SU-DHL-6 (cell line): ENCODE data around the gene CTDSPL.

Source experiments
- H2AFZ ChIP-seq: fragments of 200-600 bp; sonication (generic); 2 replicates; pipeline ENCODE4 v1.6.1; 2014; ENCODE audit warnings: low read depth, mild to moderate bottlenecking, moderate library complexity, mixed read lengths, antibody characterized with exemption, low read length; ENCODE audit not compliant: severe bottlenecking
- H3F3A ChIP-seq: fragments of 200-600 bp; shearing (Covaris generic); 2 replicates; pipeline ENCODE4 v1.6.0; 2016; ENCODE audit warnings: antibody characterized with exemption, mild to moderate bottlenecking; ENCODE audit not compliant: insufficient read depth
- H3K27ac ChIP-seq: fragments of 200-600 bp; sonication (generic); 2 replicates; pipeline ENCODE4 v1.5.1; 2016; ENCODE audit warnings: low read depth, mild to moderate bottlenecking, low read length, moderate library complexity, mixed read lengths
- H3K27me3 ChIP-seq: fragments of 200-600 bp; sonication (generic), shearing (Covaris generic); 2 replicates; pipeline ENCODE4 v1.6.0; 2014; ENCODE audit warnings: mild to moderate bottlenecking, low read length
- H3K36me3 ChIP-seq: fragments of 200-600 bp; sonication (generic); 2 replicates; pipeline ENCODE4 v1.6.1; 2014; ENCODE audit warnings: mild to moderate bottlenecking, low read length, mixed read lengths
- H3K4me2 ChIP-seq: fragments of 300-600, 200-600 bp; shearing (Covaris generic), sonication (generic); 2 replicates; pipeline ENCODE4 v1.6.0; 2014; ENCODE audit warnings: low read length, low read depth, mild to moderate bottlenecking; ENCODE audit not compliant: poor library complexity, severe bottlenecking
- H3K4me3 ChIP-seq: fragments of 200-600 bp; sonication (generic); 2 replicates; pipeline ENCODE4 v1.5.1; 2014; ENCODE audit warnings: antibody characterized with exemption, low read length, mild to moderate bottlenecking, mixed read lengths; ENCODE audit not compliant: insufficient read depth, poor library complexity, severe bottlenecking
- H3K79me2 ChIP-seq: fragments of 200-600 bp; sonication (generic); 2 replicates; pipeline ENCODE4 v1.6.1; 2014; ENCODE audit warnings: mild to moderate bottlenecking, low read length, moderate library complexity; ENCODE audit not compliant: insufficient read depth
- H3K9ac ChIP-seq: fragments of 200-600 bp; sonication (generic); 2 replicates; pipeline ENCODE4 v1.7.0; 2014; ENCODE audit warnings: mild to moderate bottlenecking, low read length
- H3K9me2 ChIP-seq: fragments of 200-600 bp; sonication (generic); replicated peaks from 2 replicates; pipeline ENCODE4 v1.6.1; 2014; ENCODE audit warnings: low read length; ENCODE audit not compliant: insufficient read depth
- H3K9me3 ChIP-seq: fragments of 200-600 bp; sonication (generic); 2 replicates; pipeline ENCODE4 v1.6.1; 2014; ENCODE audit warnings: low read length, mixed read lengths; ENCODE audit not compliant: insufficient read depth
- H4K20me1 ChIP-seq: fragments of 200-600 bp; sonication (generic); 2 replicates; pipeline ENCODE4 v1.6.1; 2014; ENCODE audit warnings: low read depth, mild to moderate bottlenecking, antibody characterized with exemption, low read length, moderate library complexity, mixed read lengths
- EZH2phosphoT487 ChIP-seq: fragments of 200-600 bp; sonication (generic), shearing (Covaris generic); conservative IDR thresholded peaks from 2 replicates; pipeline ENCODE4 v1.6.1; 2018; ENCODE audit warnings: mild to moderate bottlenecking, antibody characterized with exemption, low read length, moderate library complexity, mixed read lengths
- TF ChIP-seq, protein P1 (sequence below): fragments of 200-600 bp; sonication (generic); IDR thresholded peaks from one replicate; pipeline ENCODE4 v1.5.1; 2017; ENCODE audit warnings: antibody characterized with exemption, mild to moderate bottlenecking, low read length, moderate library complexity; ENCODE audit not compliant: insufficient read depth, poor library complexity, severe bottlenecking

CTDSPL gene

DNA sequence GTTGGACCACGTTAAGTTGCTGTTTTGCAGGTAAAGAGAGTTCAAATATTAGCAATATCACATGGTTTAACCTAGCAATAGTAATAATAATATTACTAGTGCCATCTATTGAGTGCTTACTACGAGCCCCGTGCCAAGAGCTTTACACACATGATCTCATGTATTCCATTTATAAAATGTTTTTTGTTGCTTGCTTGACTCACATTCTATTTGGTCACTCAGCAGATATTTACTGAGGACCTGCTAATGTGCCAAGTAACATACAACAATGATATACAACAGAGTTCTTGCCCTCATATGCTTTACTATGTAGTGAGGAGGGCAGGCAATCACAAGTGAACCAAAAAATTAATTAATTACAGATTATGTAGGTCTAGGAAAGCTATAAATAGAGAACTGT lies 36.7 kb downstream of the CTDSPL start:
- H3K36me3 ChIP-seq, result no peaks in the 10 kb centered on the region
- H3K79me2 ChIP-seq, result no peaks in the 10 kb centered on the region
- TF ChIP-seq, protein P1, sequence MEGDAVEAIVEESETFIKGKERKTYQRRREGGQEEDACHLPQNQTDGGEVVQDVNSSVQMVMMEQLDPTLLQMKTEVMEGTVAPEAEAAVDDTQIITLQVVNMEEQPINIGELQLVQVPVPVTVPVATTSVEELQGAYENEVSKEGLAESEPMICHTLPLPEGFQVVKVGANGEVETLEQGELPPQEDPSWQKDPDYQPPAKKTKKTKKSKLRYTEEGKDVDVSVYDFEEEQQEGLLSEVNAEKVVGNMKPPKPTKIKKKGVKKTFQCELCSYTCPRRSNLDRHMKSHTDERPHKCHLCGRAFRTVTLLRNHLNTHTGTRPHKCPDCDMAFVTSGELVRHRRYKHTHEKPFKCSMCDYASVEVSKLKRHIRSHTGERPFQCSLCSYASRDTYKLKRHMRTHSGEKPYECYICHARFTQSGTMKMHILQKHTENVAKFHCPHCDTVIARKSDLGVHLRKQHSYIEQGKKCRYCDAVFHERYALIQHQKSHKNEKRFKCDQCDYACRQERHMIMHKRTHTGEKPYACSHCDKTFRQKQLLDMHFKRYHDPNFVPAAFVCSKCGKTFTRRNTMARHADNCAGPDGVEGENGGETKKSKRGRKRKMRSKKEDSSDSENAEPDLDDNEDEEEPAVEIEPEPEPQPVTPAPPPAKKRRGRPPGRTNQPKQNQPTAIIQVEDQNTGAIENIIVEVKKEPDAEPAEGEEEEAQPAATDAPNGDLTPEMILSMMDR, result no peak
- no peak for TF ChIP-seq EZH2phosphoT487
- H3K4me2 ChIP-seq, result no peak overlapping the region
- H3K9me2 ChIP-seq, result no peaks in the 10 kb centered on the region
- no peaks in the 10 kb centered on the region for H3K9me3 ChIP-seq
- H3K4me3 ChIP-seq, result no peak overlapping the region
- no peak overlapping the region for H2AFZ ChIP-seq
- no peaks in the 10 kb centered on the region for H3F3A ChIP-seq
- no peak overlapping the region for H3K9ac ChIP-seq
- H4K20me1 ChIP-seq, result no peaks in the 10 kb centered on the region
- H3K27me3 ChIP-seq, result no peaks in the 10 kb centered on the region
- no peak overlapping the region for H3K27ac ChIP-seq

DNA sequence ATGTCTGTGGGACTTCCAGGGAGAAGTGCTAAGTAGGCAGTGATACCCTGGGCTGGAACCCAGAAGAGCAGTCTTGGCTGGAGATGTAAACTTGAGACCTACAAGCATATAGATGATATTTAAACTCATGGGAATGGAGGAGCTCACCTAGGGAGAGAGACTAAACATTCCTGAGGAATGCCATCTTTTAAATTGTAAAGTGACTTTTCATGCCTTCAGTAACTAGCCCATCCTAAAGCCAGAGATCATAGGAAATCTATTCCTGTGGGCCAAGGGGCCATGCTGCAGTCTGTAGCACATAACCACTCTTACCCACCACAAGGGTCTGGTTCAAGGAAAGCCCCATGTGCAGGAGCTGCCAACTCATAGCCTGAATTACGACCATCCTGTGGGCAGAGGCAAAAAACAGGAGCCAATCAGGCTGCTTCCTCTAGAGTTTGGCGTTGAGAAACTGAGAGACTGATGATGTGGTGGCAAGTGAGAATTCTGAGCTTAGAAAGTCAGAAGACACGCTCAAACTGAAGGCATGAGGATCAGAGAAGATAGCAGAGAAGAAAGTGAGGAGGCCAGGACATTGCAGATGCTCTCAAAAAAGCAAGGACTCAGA lies 37.5 kb downstream of the CTDSPL start:
- Histone ChIP-seq H3K9me3 (no peaks in the 10 kb centered on the region), H4K20me1 (no peaks in the 10 kb centered on the region), H3K79me2 (no peaks in the 10 kb centered on the region), H3F3A (no peaks in the 10 kb centered on the region), H2AFZ (no peak overlapping the region), H3K4me3 (no peak overlapping the region), H3K4me2 (no peak overlapping the region), H3K9ac (no peak overlapping the region), H3K36me3 (no peaks in the 10 kb centered on the region), H3K9me2 (no peaks in the 10 kb centered on the region), H3K27me3 (no peaks in the 10 kb centered on the region), H3K27ac (no peak overlapping the region)
- TF ChIP-seq EZH2phosphoT487, result no peak
- TF ChIP-seq, protein P1, result no peak

DNA sequence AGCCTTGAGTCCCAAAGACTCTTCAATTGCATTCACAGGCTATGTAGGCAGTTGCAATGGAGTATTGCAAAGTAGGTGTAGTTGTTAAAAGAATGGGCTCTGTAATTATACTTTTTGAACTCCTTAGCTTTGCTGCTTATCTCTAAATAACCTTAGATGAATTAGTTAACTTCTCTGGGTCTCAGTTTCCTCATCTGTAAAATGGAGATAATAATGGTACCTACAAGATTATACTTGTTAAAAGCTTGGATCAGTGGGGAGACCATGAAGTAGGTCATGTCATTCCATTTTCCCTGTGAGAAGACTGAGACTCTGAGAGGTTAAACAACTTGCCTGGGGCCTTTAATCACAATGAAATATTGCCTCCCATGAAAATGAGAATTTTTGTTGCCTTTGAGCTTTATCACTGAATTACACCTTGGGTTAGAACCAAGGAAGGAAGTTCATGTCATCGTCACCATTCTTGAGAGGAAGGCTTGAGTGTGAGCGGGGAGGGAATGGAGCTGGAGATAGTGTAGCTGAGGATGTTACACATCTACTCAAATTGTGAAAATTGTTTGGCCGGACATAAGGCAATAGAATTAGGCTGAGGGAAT lies 38.1 kb downstream of the CTDSPL start:
- no peak overlapping the region for H3K4me2 ChIP-seq
- no peaks in the 10 kb centered on the region for H3K36me3 ChIP-seq
- H3F3A ChIP-seq, result no peaks in the 10 kb centered on the region
- no peaks in the 10 kb centered on the region for H3K79me2 ChIP-seq
- no peaks in the 10 kb centered on the region for H3K27me3 ChIP-seq
- H3K4me3 ChIP-seq, result no peak overlapping the region
- no peak overlapping the region for H3K27ac ChIP-seq
- TF ChIP-seq, protein P1, result no peak
- TF ChIP-seq EZH2phosphoT487, result no peak
- no peaks in the 10 kb centered on the region for H3K9me3 ChIP-seq
- H4K20me1 ChIP-seq, result no peaks in the 10 kb centered on the region
- H3K9ac ChIP-seq, result no peak overlapping the region
- no peaks in the 10 kb centered on the region for H3K9me2 ChIP-seq
- no peak overlapping the region for H2AFZ ChIP-seq
